Measurements from ENCODE around the gene PNO1. TPM values are rescaled to one million over a fixed set of nuclear protein-coding genes. Genes with fewer than 3 reads are reported as not detected.
"Not testable (repeated sequence)": the region's sequence is repeated elsewhere in the genome, so short reads cannot be mapped to it uniquely, and the experiment has no call there.

The PNO1 gene
- 32.5 TPM for polyA plus RNA-seq (2012; ENCODE audit: insufficient read depth, insufficient read length, low read depth)

DNA sequence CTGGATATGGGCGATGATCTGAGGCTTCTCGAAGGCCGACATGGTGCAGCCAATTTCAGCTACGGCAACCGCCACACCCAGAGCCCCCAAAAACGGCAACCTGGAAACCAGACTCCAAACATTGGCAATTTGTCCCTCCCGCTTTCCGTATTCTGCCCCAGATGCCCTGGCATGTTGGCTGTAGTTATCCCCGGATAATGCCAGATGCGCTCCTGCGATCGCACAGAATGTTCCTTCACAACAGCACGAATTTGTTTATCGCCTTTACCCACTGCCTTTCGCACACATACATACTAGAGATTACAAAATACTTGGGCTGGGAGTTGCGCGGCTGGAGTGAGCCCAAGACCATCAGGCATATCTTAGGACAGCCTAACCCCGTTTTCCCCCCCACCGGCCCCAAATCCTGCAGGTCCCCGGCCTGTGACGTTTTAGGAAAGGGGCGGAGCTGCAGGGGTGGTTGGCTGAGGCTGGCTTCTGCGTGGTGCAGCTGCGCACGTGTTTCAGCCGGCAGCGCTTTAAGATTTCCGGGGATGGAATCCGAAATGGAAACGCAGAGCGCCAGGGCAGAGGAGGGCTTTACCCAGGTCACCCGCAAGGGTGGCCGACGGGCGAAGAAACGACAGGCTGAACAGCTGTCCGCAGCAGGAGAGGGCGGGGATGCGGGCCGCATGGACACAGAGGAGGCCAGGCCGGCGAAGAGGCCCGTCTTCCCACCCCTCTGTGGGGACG lies at the start of gene PNO1:
PNO1 (plus strand) TSS at position 487 of the 732 bp plus-strand sequence; CDS start at position 534, 47 bp downstream.
- no peak for TF ChIP-seq CTCF (IDR thresholded peaks at IDR 0.05; ENCODE audit: low read depth, low read length)
- Histone ChIP-seq H3K4me1 (no peaks in the 10 kb centered on the region), H3K4me3 (ENCODE audit: low read depth, low read length) (peak within 1 kb of the TSS; percentile 89), H3K9me3 (no peaks in the 10 kb centered on the region), H3K36me3 (peaks cover 7% of the 10 kb centered on the region), H3K27me3 (no peaks in the 10 kb centered on the region)
- DNase-seq = peak; percentile 90

DNA sequence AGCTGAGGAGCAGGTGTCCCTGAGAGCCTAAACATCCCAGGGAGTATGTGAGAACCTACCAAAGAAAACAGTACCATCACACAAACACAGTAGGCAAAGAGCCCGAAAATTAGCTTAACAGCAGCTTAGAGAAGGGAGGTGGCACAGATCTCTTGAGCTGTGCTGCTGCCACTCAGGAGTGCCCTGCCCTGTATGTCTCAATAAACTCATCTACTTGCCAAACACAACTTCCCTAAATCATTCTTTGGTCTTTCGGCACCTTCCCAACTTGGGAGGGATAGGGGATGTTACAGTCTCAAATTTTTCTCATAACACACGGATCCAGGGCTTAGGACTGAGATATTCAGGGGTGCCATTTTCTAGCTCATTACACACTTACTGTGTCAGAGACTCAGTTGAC lies 49.6 kb upstream of the PNO1 start:
- no peak for DNase-seq
- no peak for TF ChIP-seq CTCF (IDR thresholded peaks at IDR 0.05; ENCODE audit: low read depth, low read length)
- Histone ChIP-seq H3K9me3 (no peaks in the 10 kb centered on the region), H3K27me3 (no peaks in the 10 kb centered on the region), H3K4me1 (no peaks in the 10 kb centered on the region), H3K36me3 (no peaks in the 10 kb centered on the region), H3K4me3 (ENCODE audit: low read depth, low read length) (no peak overlapping the region)

DNA sequence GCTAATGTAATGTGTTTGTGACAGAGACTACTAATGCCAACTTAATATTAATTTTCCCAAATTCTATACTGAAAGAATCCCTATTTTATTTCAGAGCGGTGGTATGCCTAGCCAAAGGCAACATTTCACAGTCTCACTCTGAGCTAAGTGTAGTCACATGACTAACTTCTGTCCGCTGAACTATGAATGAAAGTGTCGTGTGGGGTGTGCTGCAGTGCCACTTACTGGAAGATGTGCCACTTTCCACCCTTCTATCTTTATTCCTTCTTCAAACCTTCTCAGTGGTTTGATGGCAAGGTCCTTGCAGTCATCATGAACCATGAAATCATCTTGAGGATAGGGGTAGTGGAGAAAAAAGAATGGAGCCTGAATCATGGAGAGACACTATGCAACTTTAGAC lies 47.6 kb upstream of the PNO1 start:
- Histone ChIP-seq H3K9me3 (no peaks in the 10 kb centered on the region), H3K36me3 (no peaks in the 10 kb centered on the region), H3K4me3 (ENCODE audit: low read depth, low read length) (no peak overlapping the region), H3K27me3 (no peaks in the 10 kb centered on the region), H3K4me1 (no peaks in the 10 kb centered on the region)
- peak; percentile 10 for DNase-seq
- TF ChIP-seq CTCF (IDR thresholded peaks at IDR 0.05; ENCODE audit: low read depth, low read length) = peak; percentile 29

DNA sequence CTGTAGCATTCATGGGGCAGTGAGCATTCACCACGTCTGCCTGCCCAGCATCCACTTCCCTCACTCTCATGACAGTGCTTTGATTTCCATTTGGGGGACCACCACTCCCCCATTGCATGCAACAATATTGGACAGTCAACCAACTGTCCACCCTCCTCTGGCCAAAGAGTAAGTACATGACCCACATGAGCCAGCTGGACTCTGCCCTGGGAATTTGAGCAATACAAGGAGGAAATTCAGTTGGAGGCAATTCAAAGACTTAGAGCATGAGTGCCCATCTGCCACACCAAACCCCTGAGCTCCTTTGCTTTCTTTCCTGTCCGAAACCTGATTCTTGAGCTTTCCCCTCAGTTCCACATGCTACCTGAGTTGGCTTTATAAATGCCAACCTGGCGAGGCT lies 41.7 kb upstream of the PNO1 start:
- H3K36me3 ChIP-seq = no peaks in the 10 kb centered on the region
- H3K27me3 ChIP-seq = no peaks in the 10 kb centered on the region
- H3K4me1 ChIP-seq = no peaks in the 10 kb centered on the region
- no peak for DNase-seq
- no peak overlapping the region for H3K4me3 ChIP-seq (ENCODE audit: low read depth, low read length)
- no peak for TF ChIP-seq CTCF (IDR thresholded peaks at IDR 0.05; ENCODE audit: low read depth, low read length)
- H3K9me3 ChIP-seq = no peaks in the 10 kb centered on the region

GRCh38 chr2:68117922-68118321 lies 39.8 kb upstream of the PNO1 start:
- not testable (repeated sequence) for H3K36me3 ChIP-seq

GRCh38 chr2:68118816-68119215 lies 38.9 kb upstream of the PNO1 start:
- Histone ChIP-seq H3K36me3 (no peaks in the 10 kb centered on the region), H3K4me3 (ENCODE audit: low read depth, low read length) (no peak overlapping the region), H3K27me3 (no peaks in the 10 kb centered on the region), H3K9me3 (no peaks in the 10 kb centered on the region), H3K4me1 (no peaks in the 10 kb centered on the region)
- TF ChIP-seq CTCF (IDR thresholded peaks at IDR 0.05; ENCODE audit: low read depth, low read length) = no peak
- no peak for DNase-seq

More at GRCh38 chr2:68117922-68118321, 39.8 kb upstream of the PNO1 start:
- not testable (repeated sequence) for H3K27me3 ChIP-seq; DNase-seq; H3K4me3 ChIP-seq (ENCODE audit: low read depth, low read length); H3K4me1 ChIP-seq; H3K9me3 ChIP-seq

Measured in BE2C (cell line).